ENCODE measurements around the gene SLC50A1.

Gene SLC50A1

GRCh38 chr1:155184351-155184811, 48.7 kb downstream of the SLC50A1 start:
- DNase-seq (ENCODE audit: low read depth): no peak

DNA sequence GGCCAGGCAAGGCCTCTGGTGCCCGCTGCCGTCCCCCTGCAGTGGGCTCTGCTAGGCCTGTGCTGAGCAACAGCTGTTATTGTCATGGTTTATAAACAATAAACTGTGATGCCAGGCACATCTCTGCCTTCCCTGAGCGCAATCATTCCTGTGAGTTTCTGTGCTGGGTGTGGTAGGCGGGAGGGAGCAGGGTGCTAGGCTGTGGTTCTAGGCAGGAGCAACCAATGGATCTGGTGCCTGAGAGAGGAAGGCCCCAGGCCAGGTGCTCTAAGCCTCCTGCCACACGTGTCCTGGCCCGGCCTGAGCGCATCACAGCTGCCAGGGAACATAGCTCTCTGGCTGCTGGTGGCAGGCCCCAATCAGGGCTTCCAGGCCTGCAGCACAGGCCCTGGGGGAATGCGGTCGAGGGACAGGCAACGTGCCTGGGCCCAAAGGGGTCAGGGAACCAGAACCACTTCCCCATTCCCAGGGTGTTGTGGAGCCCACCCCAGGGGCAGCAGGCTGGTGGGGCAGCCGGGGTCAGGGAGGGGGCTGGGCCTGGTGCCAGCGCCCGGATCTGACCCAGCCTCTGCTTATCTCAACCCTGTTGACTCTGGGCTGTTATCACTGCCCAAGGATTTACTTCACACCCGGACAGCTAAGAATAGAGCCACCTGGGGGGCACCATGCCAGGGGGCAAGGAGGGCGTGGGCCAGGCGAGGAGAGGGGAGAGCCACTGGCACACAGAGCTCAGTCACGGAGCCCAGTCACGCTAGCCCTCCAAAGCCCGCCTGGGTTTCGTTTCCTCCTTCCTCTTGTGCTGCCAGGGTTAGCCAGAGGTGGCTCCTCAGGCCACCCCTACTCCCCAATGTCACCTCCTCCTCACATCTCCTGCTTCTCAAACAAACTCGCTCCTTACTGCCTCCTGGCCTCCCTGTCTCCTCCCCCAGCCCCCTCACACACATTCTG, 49.5 kb downstream of the SLC50A1 start:
- DNase-seq (ENCODE audit: low read depth): no peak

DNA sequence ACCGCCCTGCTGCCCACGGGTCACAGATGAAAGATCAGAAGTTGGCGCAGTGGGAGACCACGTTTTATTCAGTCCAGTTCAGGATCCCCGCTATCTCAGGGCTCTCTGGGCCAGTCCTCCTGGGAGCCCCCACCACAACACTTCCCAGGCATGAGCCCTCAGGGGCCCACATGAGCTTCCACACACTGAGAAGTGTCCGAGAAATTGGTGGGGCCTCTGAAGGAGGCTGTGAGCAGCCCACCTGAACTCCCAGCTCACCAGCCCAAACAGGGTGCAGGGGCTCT, 50.1 kb downstream of the SLC50A1 start:
- DNase-seq (ENCODE audit: low read depth): no peak

GRCh38 chr1:155186067-155186793, 50.6 kb downstream of the SLC50A1 start:
- DNase-seq (ENCODE audit: low read depth): no peak

- no peak for DNase-seq (ENCODE audit: low read depth)
Observed at GRCh38 chr1:155186794-155187455, 51.3 kb downstream of the SLC50A1 start.

DNA sequence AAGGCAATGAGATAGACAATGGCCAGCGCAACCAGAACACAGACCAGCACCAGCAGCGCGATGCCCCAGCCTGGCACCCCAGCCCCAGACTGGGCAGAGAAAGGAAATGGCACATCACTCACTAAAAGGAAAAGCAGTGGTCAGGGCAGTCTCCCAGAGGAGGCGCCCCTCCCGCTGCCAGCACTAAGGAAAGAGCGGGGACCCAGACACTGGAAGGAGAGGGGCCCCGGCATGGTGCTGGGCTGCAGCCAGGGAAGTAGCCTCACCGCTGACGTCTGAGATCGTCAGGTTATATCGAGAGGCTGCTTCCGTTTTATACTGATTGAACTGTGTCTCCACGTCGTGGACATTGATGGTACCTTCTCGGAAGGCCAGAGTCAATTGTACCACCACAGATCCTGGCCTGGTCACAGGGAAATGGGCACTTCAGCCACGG, 51.8 kb downstream of the SLC50A1 start:
- DNase-seq (ENCODE audit: low read depth): no peak

DNA sequence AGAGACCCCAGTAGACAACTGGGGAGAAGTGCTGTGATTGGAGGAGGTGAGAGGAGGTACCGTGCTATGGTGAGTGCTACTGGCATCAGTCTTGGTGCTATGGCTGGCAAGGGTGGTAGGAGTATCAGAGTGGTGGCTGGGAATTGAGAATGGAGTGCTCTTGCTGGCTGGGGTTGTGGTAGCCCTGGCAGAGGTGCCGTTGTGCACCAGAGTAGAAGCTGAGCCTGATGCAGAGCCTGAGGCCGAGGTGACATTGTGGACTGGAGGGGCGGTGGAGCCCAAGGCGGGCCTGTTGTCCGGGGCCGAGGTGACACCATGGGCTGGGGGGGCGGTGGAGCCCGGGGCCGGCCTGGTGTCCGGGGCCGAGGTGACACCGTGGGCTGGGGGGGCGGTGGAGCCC, 52.6 kb downstream of the SLC50A1 start:
- no peak for DNase-seq (ENCODE audit: low read depth)
